Measurements from ENCODE around the gene CACNA1B. TPM values are rescaled to one million over a fixed set of nuclear protein-coding genes. Genes with fewer than 3 reads are reported as not detected.

The CACNA1B gene
- total RNA-seq, 1 experiment from 2014 or later, result 1.7 TPM

DNA sequence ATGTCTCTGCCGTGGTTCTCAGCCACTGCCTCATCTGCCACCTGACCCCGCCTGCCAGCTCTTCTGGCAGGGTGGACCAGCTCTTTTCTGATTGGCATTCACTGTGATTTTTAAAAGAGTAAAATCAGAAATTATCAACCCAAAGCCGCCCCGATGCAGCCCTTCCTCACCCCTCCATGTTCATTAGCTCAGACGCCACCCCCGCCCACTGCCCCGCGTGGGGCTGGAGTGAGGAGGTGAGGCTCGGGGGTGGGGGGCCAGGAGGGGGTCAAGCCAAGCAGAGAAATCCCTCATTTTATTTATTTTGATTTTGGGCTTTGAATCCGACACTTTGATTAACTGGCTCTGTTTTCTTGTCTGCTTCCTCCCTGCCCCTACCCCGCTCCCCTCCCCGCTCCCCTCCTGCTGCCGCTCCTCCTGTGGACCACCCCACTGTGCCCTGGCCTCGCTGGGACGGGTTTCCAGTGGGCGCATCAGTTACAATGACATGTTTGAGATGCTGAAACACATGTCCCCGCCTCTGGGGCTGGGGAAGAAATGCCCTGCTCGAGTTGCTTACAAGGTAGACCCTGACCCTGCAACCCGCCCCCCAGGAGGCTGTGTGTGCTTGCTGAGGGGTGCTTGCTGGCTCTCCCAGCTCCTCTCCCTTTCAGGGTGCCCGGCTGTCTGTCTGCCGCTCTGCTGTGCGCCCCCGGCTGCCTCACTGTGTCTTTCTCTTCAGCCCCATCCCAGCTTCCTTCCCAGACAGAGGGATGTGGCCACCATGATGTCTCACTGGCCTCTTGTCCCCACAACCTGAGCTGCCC is 224.9 kb downstream of the CACNA1B start:
- Histone ChIP-seq H3K9me2 (ENCODE audit: insufficient read depth) (no peaks in the 10 kb centered on the region), H3K36me3 (ENCODE audit: control insufficient read depth in 1 of 2, insufficient read depth in 2 of 2, low read length in 2 of 2) (no peaks in the 10 kb centered on the region), H3K9me3 (ENCODE audit: control insufficient read depth in 1 of 2, insufficient read depth in 1 of 2, low read depth in 1 of 2, low read length in 2 of 2) (no peaks in the 10 kb centered on the region), H3K4me2 (ENCODE audit: low read length) (no peak overlapping the region), H3K4me1 (ENCODE audit: control insufficient read depth in 1 of 2, insufficient read depth in 2 of 2, low read length in 2 of 2) (no peaks in the 10 kb centered on the region), H3K27ac (ENCODE audit: low read depth, low read length) (no peak overlapping the region), H2AFZ (ENCODE audit: low read depth, low read length, poor library complexity, severe bottlenecking) (no peak overlapping the region), H3K4me3 (replicated peaks in 1 of 2; ENCODE audit: low read depth in 1 of 2, low read length in 2 of 2) (no peak overlapping the region), H4K20me1 (ENCODE audit: insufficient read depth) (no peaks in the 10 kb centered on the region), H3K27me3 (ENCODE audit: insufficient read depth, low read length) (no peaks in the 10 kb centered on the region), H3K9ac (ENCODE audit: low read length) (no peak overlapping the region), H3K79me2 (ENCODE audit: insufficient read depth, low read length) (no peaks in the 10 kb centered on the region)
- ChIA-PET CTCF (no interaction called here), POLR2A (no interaction called here), RAD21 (ENCODE audit: low non-redundant PET in 1 of 2, low total read pairs in 2 of 2, uncharacterized antibody in 2 of 2, unreplicated experiment in 2 of 2) (no interaction called here)
- ATAC-seq, result no peak
- TF ChIP-seq, protein P1, sequence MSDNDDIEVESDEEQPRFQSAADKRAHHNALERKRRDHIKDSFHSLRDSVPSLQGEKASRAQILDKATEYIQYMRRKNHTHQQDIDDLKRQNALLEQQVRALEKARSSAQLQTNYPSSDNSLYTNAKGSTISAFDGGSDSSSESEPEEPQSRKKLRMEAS (IDR thresholded peaks at IDR 0.05), result no peak
- TF ChIP-seq, protein P2, sequence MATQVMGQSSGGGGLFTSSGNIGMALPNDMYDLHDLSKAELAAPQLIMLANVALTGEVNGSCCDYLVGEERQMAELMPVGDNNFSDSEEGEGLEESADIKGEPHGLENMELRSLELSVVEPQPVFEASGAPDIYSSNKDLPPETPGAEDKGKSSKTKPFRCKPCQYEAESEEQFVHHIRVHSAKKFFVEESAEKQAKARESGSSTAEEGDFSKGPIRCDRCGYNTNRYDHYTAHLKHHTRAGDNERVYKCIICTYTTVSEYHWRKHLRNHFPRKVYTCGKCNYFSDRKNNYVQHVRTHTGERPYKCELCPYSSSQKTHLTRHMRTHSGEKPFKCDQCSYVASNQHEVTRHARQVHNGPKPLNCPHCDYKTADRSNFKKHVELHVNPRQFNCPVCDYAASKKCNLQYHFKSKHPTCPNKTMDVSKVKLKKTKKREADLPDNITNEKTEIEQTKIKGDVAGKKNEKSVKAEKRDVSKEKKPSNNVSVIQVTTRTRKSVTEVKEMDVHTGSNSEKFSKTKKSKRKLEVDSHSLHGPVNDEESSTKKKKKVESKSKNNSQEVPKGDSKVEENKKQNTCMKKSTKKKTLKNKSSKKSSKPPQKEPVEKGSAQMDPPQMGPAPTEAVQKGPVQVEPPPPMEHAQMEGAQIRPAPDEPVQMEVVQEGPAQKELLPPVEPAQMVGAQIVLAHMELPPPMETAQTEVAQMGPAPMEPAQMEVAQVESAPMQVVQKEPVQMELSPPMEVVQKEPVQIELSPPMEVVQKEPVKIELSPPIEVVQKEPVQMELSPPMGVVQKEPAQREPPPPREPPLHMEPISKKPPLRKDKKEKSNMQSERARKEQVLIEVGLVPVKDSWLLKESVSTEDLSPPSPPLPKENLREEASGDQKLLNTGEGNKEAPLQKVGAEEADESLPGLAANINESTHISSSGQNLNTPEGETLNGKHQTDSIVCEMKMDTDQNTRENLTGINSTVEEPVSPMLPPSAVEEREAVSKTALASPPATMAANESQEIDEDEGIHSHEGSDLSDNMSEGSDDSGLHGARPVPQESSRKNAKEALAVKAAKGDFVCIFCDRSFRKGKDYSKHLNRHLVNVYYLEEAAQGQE (IDR thresholded peaks at IDR 0.05; ENCODE audit: low read depth), result no peak
- TF ChIP-seq JUND (IDR thresholded peaks at IDR 0.05), result no peak
- no peak for TF ChIP-seq FOSL1 (IDR thresholded peaks at IDR 0.05; ENCODE audit: low read depth)
- no peak for TF ChIP-seq SRF (IDR thresholded peaks at IDR 0.05; ENCODE audit: low read depth)
- TF ChIP-seq SP1 (IDR thresholded peaks at IDR 0.05; ENCODE audit: low read depth), result no peak
- TF ChIP-seq, protein P3, sequence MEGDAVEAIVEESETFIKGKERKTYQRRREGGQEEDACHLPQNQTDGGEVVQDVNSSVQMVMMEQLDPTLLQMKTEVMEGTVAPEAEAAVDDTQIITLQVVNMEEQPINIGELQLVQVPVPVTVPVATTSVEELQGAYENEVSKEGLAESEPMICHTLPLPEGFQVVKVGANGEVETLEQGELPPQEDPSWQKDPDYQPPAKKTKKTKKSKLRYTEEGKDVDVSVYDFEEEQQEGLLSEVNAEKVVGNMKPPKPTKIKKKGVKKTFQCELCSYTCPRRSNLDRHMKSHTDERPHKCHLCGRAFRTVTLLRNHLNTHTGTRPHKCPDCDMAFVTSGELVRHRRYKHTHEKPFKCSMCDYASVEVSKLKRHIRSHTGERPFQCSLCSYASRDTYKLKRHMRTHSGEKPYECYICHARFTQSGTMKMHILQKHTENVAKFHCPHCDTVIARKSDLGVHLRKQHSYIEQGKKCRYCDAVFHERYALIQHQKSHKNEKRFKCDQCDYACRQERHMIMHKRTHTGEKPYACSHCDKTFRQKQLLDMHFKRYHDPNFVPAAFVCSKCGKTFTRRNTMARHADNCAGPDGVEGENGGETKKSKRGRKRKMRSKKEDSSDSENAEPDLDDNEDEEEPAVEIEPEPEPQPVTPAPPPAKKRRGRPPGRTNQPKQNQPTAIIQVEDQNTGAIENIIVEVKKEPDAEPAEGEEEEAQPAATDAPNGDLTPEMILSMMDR (IDR thresholded peaks at IDR 0.05 in 2 of 3, conservative IDR thresholded peaks at IDR 0.05 in 1 of 3; ENCODE audit: borderline replicate concordance in 1 of 3, insufficient read depth in 1 of 3, low read depth in 2 of 3, low read length in 2 of 3), result no peak
- no peak for TF ChIP-seq EZH2phosphoT487 (IDR thresholded peaks at IDR 0.05; ENCODE audit: borderline replicate concordance)
- TF ChIP-seq POLR2AphosphoS5 (IDR thresholded peaks at IDR 0.05; ENCODE audit: low read depth, low read length), result no peak
- TF ChIP-seq, protein P4, sequence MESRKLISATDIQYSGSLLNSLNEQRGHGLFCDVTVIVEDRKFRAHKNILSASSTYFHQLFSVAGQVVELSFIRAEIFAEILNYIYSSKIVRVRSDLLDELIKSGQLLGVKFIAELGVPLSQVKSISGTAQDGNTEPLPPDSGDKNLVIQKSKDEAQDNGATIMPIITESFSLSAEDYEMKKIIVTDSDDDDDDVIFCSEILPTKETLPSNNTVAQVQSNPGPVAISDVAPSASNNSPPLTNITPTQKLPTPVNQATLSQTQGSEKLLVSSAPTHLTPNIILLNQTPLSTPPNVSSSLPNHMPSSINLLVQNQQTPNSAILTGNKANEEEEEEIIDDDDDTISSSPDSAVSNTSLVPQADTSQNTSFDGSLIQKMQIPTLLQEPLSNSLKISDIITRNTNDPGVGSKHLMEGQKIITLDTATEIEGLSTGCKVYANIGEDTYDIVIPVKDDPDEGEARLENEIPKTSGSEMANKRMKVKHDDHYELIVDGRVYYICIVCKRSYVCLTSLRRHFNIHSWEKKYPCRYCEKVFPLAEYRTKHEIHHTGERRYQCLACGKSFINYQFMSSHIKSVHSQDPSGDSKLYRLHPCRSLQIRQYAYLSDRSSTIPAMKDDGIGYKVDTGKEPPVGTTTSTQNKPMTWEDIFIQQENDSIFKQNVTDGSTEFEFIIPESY (IDR thresholded peaks at IDR 0.05; ENCODE audit: extremely low read depth, insufficient replicate concordance, low read length), result no peak
- DNase-seq (ENCODE audit: low read depth, low spot score), result no peak
- no TSS peak for BruUV-seq (replicated peaks)
- intact Hi-C loops (cut with micrococcal nuclease), result no loop called here
